Measurements from ENCODE around the gene LOXL1.

- TF ChIP-seq, protein P1, sequence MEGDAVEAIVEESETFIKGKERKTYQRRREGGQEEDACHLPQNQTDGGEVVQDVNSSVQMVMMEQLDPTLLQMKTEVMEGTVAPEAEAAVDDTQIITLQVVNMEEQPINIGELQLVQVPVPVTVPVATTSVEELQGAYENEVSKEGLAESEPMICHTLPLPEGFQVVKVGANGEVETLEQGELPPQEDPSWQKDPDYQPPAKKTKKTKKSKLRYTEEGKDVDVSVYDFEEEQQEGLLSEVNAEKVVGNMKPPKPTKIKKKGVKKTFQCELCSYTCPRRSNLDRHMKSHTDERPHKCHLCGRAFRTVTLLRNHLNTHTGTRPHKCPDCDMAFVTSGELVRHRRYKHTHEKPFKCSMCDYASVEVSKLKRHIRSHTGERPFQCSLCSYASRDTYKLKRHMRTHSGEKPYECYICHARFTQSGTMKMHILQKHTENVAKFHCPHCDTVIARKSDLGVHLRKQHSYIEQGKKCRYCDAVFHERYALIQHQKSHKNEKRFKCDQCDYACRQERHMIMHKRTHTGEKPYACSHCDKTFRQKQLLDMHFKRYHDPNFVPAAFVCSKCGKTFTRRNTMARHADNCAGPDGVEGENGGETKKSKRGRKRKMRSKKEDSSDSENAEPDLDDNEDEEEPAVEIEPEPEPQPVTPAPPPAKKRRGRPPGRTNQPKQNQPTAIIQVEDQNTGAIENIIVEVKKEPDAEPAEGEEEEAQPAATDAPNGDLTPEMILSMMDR (optimal IDR thresholded peaks at IDR 0.05 in 1 of 3, IDR thresholded peaks at IDR 0.05 in 1 of 3, conservative IDR thresholded peaks at IDR 0.05 in 1 of 3; ENCODE audit: extremely low read depth in 1 of 3, insufficient read depth in 2 of 3, low read length in 3 of 3) = no peak
- TF ChIP-seq EZH2 (IDR thresholded peaks at IDR 0.05; ENCODE audit: low read length) = no peak
Observed at GRCh38 chr15:73887481-73887880, 38.8 kb upstream of the LOXL1 start.

Data from keratinocyte (primary cell).